GM10266 (cell line): ENCODE data around the gene LTO1.

Source experiments
- DNase-seq: peaks from one replicate; pipeline ENCODE4 v3.0.0; 2012; ENCODE audit errors: extremely low spot score
- TF ChIP-seq, protein P1 (sequence below): IDR thresholded peaks from 2 replicates; pipeline ENCODE4 v1.5.1; 2012; ENCODE audit warnings: mild to moderate bottlenecking, low read depth; ENCODE audit not compliant: control insufficient read depth, insufficient read depth; ENCODE audit errors: missing control alignments

The LTO1 gene, protein sequence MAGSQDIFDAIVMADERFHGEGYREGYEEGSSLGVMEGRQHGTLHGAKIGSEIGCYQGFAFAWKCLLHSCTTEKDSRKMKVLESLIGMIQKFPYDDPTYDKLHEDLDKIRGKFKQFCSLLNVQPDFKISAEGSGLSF

DNA sequence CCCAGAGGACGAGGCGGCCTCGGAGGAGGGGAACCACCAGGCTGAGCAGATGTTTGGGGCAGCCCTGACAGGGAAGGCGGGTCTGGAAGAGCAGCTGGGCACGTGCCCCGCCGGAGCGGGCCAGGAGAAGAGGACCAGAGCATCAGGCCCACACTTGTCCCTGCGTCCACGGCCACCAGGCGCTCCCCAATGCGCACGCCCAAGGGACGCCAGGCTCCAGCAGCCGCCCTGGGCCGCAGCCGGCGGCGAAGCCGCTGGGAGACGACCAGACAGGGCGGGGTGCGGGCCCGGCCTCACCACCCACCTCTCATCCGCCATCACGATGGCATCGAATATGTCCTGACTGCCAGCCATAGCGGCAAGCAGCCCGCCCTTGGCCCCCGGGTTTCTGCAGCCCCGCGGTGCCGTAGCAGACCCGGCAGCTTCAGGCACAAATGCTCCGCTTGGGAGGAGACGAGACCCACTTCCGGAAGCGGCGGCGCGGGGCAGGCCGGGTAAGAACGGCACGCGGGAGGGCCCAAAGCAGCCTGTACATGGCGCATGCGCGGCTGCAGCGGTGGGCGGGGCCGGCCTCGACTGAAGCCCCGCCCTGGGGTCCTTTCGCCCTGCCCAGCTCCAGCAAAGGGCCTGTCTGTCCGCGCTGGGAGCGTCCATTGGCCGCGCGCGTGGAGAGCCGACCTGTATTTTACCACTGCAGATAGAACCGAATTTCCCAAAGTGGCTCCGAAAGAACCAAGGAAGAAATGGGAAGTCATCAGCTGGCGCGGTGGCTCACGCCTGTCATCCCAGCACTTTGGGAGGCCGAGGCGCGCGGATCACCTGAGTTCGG is at the start of gene LTO1:
TSS of gene LTO1 (minus strand) at position 468 of the 829 bp plus-strand sequence. CDS start at position 354, 114 bp downstream.
- TF ChIP-seq, protein P1, sequence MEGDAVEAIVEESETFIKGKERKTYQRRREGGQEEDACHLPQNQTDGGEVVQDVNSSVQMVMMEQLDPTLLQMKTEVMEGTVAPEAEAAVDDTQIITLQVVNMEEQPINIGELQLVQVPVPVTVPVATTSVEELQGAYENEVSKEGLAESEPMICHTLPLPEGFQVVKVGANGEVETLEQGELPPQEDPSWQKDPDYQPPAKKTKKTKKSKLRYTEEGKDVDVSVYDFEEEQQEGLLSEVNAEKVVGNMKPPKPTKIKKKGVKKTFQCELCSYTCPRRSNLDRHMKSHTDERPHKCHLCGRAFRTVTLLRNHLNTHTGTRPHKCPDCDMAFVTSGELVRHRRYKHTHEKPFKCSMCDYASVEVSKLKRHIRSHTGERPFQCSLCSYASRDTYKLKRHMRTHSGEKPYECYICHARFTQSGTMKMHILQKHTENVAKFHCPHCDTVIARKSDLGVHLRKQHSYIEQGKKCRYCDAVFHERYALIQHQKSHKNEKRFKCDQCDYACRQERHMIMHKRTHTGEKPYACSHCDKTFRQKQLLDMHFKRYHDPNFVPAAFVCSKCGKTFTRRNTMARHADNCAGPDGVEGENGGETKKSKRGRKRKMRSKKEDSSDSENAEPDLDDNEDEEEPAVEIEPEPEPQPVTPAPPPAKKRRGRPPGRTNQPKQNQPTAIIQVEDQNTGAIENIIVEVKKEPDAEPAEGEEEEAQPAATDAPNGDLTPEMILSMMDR: no peak
- peak; percentile 99 for DNase-seq

DNA sequence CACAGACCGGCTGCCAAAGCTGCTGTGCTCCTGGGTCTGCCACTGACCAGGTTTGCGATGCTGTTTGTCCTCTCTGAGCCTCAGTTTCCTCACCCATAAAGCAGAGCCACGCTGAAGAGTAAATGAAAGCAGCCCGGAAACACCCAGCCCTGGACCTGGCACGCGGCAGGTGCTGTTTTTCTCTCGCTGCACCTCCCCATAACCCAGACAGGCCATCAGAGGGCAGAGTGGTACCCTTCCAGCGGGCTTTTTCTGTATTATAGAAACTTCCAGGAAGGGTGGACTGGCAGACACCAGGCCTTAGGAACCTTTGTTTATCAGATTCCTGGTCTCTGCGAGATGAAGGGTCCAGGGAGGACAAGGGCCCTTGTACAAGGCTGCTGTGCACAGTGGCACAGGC is 46.6 kb upstream of the LTO1 start:
- TF ChIP-seq, protein P1: peak; percentile 3
- no peak for DNase-seq

DNA sequence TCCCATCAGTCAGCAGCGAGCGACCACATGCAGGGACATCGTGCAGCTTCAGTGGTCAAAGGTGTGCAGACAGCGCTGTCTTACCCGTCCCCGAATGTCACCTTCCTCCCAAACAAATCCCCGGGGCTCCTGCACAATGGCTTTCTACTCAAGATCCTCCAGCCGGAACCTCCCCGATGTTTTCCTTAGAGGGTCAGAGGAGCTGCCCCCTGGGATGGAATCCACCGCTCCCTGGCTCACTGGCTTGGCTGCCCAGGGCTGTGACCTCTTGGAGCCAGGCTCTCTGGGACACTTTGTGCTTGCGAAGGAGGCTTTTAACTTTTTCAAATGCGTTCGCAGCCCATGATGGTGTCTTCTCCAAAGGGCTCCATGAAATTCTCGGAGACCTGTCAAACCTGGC is 46.0 kb upstream of the LTO1 start:
- DNase-seq: no peak
- TF ChIP-seq, protein P1: no peak

DNA sequence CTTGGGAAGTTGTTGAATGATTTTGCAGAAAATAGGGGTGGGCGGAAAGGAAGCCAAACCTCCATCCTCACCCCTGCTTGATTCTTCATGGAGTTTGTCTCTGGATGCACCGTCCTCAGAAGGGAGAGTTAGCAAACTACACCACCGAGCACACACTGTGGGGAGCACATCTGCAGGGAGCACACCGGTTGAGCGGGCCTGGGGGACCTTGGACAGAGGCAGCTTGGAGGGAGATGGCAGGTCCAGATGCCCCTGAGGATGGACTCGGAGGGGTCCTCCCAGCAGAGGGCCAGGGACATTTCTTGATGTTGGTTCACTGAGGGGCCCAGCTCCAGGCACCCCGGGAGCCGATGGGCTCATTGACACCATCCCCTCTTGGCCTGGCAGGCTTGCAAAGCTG is 43.8 kb upstream of the LTO1 start:
- no peak for DNase-seq
- TF ChIP-seq, protein P1: no peak

DNA sequence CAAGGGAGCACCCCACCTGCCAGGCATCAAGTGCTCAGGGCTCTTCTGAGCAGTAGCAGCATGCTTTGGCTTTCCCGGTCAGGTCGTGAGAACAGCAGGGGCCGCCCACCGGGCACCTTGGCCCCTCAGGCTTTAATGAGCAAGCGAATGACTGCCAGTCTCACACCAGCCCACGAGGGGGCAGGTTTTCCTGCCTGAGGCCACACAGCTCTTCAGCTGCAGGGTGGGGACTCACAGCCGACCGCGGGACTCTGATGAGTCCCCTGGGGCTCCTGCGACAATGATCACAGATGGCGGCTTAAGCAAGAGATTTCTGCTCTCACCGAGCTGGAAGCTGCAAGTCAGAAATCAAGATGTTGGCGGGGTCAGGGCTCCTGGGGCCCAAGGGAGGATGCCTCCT is 43.0 kb upstream of the LTO1 start:
- peak; percentile 65 for DNase-seq
- TF ChIP-seq, protein P1: peak; percentile 30

DNA sequence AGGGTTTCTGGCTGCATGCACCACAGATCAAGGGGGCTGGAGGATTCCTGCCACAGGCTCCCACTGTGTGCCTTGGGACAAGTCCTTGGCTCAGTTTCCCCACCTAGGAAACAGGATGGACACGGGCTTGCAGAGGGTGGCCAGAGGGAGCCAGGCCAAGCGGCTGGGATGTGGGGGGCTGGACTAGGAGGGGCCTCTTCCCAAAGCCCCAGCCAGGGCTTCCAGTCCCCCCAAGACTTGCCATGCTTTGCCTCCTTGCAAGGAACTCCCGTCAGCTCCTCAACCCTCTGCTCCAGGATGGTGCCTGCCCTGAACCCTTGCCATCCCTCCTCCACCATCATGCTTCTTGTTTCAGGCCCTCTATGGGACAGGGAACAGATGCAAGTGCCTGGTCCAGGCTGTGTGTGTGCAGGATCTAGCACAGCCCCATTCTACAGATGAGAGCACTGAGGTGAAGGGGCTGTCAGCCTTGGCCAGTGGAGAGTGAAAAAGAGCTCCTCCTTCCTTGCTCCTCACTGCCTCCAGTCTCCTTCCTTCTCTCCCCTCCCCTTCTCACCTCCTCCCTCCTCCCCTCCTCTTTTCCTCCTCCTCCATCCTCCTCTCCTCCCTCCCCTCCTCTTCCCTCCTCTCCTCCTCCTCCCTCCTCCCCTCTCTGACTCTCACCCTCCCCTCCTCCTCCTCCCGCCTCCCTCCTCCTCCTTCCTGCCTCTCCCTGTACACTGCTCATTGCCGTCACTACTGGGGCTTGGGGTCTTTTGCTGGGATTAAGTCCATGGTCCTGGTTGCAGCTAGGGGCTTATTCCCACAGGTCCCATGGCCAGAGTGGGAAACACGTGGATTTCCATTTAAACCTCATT is 42.0 kb upstream of the LTO1 start:
- no peak for DNase-seq
- TF ChIP-seq, protein P1: no peak
